MCF 10A (cell line): ENCODE data around the gene SOCS4. TPM values are rescaled to one million over a fixed set of nuclear protein-coding genes. Genes with fewer than 3 reads are reported as not detected.

Experiments
- BruUV-seq: library from RNA; stranded (reverse); fragments of 400-500 nt; replicated peaks from 2 replicates; lab custom pipeline; 2021; lab: Mats Ljungman, UMichigan
- CTCF ChIA-PET: fragments of 300-600 bp; sonication (Branson Sonifier 250); formaldehyde crosslinking; extraction: SDS; loops from one replicate; lab custom pipeline; 2021; ENCODE audit warnings: antibody characterized with exemption, inconsistent platforms; lab: Yijun Ruan, JAX
- POLR2A ChIA-PET: fragments of 300-600, 350-650 bp; sonication (Branson Sonifier 250); formaldehyde crosslinking; extraction: SDS; loops from one replicate; lab custom pipeline; 2020; ENCODE audit warnings: antibody characterized with exemption, inconsistent platforms; lab: Yijun Ruan, JAX
- DNase-seq: peaks from one replicate; pipeline ENCODE4 v3.0.0-alpha.2; 2018; ENCODE audit not compliant: unreplicated experiment
- H3K27ac Mint-ChIP-seq: one replicate; pipeline ENCODE4 v1.8.0; 2022; ENCODE audit warnings: mild to moderate bottlenecking, low read depth, mixed read lengths; ENCODE audit not compliant: unreplicated experiment
- H3K27me3 Mint-ChIP-seq: one replicate; pipeline ENCODE4 v1.8.0; 2022; ENCODE audit warnings: mixed read lengths; ENCODE audit not compliant: insufficient read depth, unreplicated experiment
- H3K36me3 Mint-ChIP-seq: one replicate; pipeline ENCODE4 v1.8.0; 2022; ENCODE audit warnings: mild to moderate bottlenecking, moderate library complexity, mixed read lengths; ENCODE audit not compliant: insufficient read depth, unreplicated experiment
- H3K4me1 Mint-ChIP-seq: one replicate; pipeline ENCODE4 v1.8.0; 2022; ENCODE audit warnings: mixed read lengths; ENCODE audit not compliant: insufficient read depth, unreplicated experiment
- H3K4me3 Mint-ChIP-seq: one replicate; pipeline ENCODE4 v1.8.0; 2022; ENCODE audit warnings: mild to moderate bottlenecking, moderate library complexity, mixed read lengths; ENCODE audit not compliant: unreplicated experiment
- H3K9me3 Mint-ChIP-seq: one replicate; pipeline ENCODE4 v1.8.0; 2022; ENCODE audit warnings: mixed read lengths; ENCODE audit not compliant: unreplicated experiment
- CTCF ChIP-seq: fragments of 200-600 bp; IDR thresholded peaks from one replicate; pipeline ENCODE4 v1.8.0; 2022; ENCODE audit warnings: antibody characterized with exemption, mild to moderate bottlenecking; ENCODE audit not compliant: unreplicated experiment
- intact Hi-C: fragments of 100-400 bp; cut with micrococcal nuclease; formaldehyde crosslinking; loops from 2 replicates; pipeline ENCODE4 v1.14.1; 2022
- total RNA-seq: library from RNA; stranded (reverse); gene quantifications from 2 replicates; pipeline ENCODE4 v1.2.3, GENCODE V29; 2022

Gene SOCS4
- total RNA-seq, 1 experiment from 2014 or later: 29.6 TPM

DNA sequence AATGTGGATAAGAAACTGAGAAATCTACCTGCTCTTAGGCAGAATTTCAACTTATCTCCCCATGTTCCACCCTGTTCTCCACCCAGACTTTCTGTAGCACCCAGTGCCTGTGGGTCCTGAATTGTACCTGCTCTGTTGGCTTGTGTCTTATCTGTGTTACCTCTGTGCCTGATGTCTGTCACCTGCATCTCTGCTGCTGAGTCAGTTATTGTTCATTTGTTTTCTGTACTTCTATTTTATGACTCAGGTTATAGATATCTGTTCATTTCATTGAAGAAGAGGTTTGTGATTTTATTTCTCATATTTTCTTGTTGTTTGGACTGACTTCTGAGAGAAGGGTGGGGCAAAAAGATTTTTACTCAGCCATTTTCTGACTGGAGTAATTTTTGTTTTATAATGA lies 11.7 kb downstream of the SOCS4 start:
- BruUV-seq: no TSS peak
- peaks cover 64% of the 10 kb centered on the region for H3K36me3 Mint-ChIP-seq
- peaks cover 15% of the 10 kb centered on the region for H3K4me1 Mint-ChIP-seq
- TF ChIP-seq CTCF: no peak
- H3K4me3 Mint-ChIP-seq: no peak overlapping the region
- ChIA-PET POLR2A (interaction anchor here (0.7 to 8.1 kb wide), 4 partner anchors 8 to 39 kb away, joined by 3 to 61 read pairs (median 14); partner anchors contain the start of genes MAPK1IP1L, SOCS4 and WDHD1), CTCF (no interaction called here)
- no peak for DNase-seq
- H3K27me3 Mint-ChIP-seq: no peaks in the 10 kb centered on the region
- no peaks in the 10 kb centered on the region for H3K9me3 Mint-ChIP-seq
- peak overlapping the region; percentile 59 for H3K27ac Mint-ChIP-seq
- intact Hi-C loops: no loop called here

DNA sequence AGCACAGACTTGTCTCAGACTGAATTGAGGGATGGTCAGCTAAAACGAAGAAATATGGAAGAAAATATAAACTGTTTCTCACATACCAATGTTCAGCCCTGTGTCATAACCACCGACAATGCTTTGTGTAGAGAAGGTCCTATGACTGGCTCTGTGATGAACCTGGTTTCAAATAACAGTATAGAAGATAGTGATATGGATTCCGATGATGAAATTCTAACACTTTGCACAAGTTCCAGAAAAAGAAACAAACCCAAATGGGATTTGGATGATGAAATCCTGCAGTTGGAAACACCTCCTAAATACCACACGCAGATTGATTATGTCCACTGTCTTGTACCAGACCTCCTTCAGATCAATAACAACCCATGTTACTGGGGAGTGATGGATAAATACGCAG lies 16.5 kb downstream of the SOCS4 start:
- Mint-ChIP-seq H3K4me3 (no peak overlapping the region), H3K4me1 (peaks cover 13% of the 10 kb centered on the region), H3K36me3 (peaks cover 25% of the 10 kb centered on the region), H3K27me3 (no peaks in the 10 kb centered on the region), H3K27ac (no peak overlapping the region), H3K9me3 (no peaks in the 10 kb centered on the region)
- intact Hi-C loops: no loop called here
- no peak for TF ChIP-seq CTCF
- TSS peak; percentile 22 for BruUV-seq
- POLR2A ChIA-PET: interaction anchor here (0.6 to 1.1 kb wide), 3 partner anchors 8 to 16 kb away, joined by 3 read pairs; partner anchors contain the start of genes MAPK1IP1L, SOCS4 and WDHD1
- CTCF ChIA-PET: interaction anchor here (2.1 kb wide), 1 partner anchor 8 kb away, joined by 13 read pairs; the partner anchor contains the start of gene MAPK1IP1L
- no peak for DNase-seq

DNA sequence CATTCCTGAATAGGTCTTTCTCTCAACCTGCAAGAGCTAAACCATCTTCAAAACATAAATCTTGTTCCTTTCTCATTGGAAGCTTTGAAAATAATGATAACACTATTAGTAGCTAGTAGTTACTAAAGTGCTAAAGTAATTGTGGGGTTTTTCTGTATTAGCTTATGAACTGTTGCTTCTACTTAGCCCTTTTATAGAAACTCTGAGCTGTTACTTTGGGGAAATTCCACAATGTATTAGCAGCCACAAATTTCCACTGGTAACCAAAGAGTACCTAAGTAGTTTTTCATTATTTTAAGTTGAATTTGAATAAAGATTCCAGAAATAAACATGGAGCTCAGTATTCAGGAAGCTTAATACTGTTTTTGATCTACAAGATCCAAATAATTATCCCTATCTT lies 18.1 kb downstream of the SOCS4 start:
- H3K27me3 Mint-ChIP-seq: no peaks in the 10 kb centered on the region
- TF ChIP-seq CTCF: no peak
- CTCF ChIA-PET: interaction anchor here (0.7 to 1.6 kb wide), 3 partner anchors 15 to 62 kb away, joined by 3 to 5 read pairs (median 3); no protein-coding TSS in a partner anchor
- no peak overlapping the region for H3K27ac Mint-ChIP-seq
- DNase-seq: no peak
- no peaks in the 10 kb centered on the region for H3K4me1 Mint-ChIP-seq
- H3K9me3 Mint-ChIP-seq: no peaks in the 10 kb centered on the region
- H3K36me3 Mint-ChIP-seq: peaks cover 15% of the 10 kb centered on the region
- POLR2A ChIA-PET: interaction anchor here (0.8 to 2.4 kb wide), 7 partner anchors 11 to 45 kb away, joined by 3 to 12 read pairs (median 6); partner anchors contain the start of genes SOCS4 and WDHD1
- no TSS peak for BruUV-seq
- intact Hi-C loops: no loop called here
- no peak overlapping the region for H3K4me3 Mint-ChIP-seq

GRCh38 chr14:55047301-55048053 lies 20.4 kb downstream of the SOCS4 start:
- no peak overlapping the region for H3K27ac Mint-ChIP-seq
- intact Hi-C loops: no loop called here
- BruUV-seq: no TSS peak
- no peaks in the 10 kb centered on the region for H3K9me3 Mint-ChIP-seq
- DNase-seq: no peak
- no peak overlapping the region for H3K4me3 Mint-ChIP-seq
- peaks cover 30% of the 10 kb centered on the region for H3K36me3 Mint-ChIP-seq
- no peak for TF ChIP-seq CTCF
- no peaks in the 10 kb centered on the region for H3K4me1 Mint-ChIP-seq
- CTCF ChIA-PET: interaction anchor here (1.1 kb wide), 1 partner anchor 42 kb away, joined by 3 read pairs; no protein-coding TSS in a partner anchor
- no peaks in the 10 kb centered on the region for H3K27me3 Mint-ChIP-seq
- POLR2A ChIA-PET: interaction anchor here (0.8 to 2.4 kb wide), 4 partner anchors 10 to 30 kb away, joined by 3 to 11 read pairs (median 5); partner anchors contain the start of genes SOCS4 and WDHD1
